Sciatic nerve (tissue), 2 donors: Measurements from ENCODE around the gene GNS. TPM values are rescaled to one million over a fixed set of nuclear protein-coding genes. Genes with fewer than 3 reads are reported as not detected.
"Not testable (repeated sequence)": the region's sequence is repeated elsewhere in the genome, so short reads cannot be mapped to it uniquely, and the experiment has no call there.

ENCODE experiments used
- ATAC-seq: fragments of 200-7000 bp; cut with Tn5 transposase; one replicate; pipeline ENCODE4 v1.9.1; 2020; ENCODE audit warnings: mild to moderate bottlenecking, moderate library complexity
- DNase-seq: peaks from one replicate; pipeline ENCODE4 v3.0.0-alpha.2; 2020; ENCODE audit warnings: low spot score
- intact Hi-C: fragments of 100-400 bp; cut with DNase I; formaldehyde crosslinking; loops from one replicate; pipeline ENCODE4 v1.14.2; 2022
- total RNA-seq: library from RNA; stranded (reverse); fragmentation: NEBNext Ultra II Directional; extraction: Animal tissue kit (Norgen Biotek cat#: 25700); gene quantifications from one replicate; pipeline ENCODE4 v1.2.1, GENCODE V29; 2021
- donor health status: DM: no; HTN: no; CAD: no.
- donor health status: DM: no; HTN: no; CAD: no.

GNS gene
- total RNA-seq: 82.8 TPM

DNA sequence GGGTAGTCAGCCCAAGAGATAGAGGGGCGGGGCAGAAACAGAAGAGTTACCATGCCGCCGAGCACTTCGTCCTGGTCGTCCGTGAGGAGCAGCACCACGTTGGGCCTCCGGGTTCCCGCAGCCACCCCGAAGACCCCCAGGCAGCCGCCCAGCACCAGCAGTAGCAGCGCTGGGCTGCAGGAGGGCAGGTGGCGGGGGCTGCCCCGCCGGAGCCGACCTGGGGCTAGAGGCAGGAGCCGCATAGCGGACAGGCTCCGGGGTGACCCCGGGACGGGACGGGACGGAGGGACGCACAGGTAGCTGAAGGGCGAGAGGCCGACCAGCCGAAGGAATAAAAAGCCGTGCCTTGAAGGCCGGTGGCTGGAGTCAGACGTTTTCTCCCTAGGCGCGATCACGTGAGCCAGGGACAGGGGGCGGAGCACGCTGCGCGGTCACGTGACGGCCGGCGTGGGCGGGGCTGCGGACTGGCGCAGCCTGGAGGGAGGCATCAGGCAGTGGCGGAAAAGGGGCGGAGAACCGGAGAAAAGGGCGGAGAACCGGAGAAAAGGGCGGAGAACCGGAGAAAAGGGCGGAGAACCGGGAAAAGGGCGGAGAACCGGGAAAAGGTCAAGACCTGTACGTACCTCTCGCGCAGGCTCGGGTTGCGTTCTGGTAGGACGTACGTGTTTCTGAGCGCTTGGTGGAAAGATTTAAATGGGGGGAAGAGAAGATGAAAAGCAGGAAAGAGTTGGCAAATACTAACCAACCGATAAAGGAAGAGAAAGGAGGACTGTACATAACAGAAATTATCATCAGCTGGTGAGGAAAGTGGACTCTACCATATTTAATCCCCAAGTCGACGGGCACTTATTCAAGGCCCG lies at the start of gene GNS:
GNS (minus strand) TSS at position 372 of the 860 bp plus-strand sequence; CDS start at position 242, 130 bp downstream.
- peak; percentile 99 for DNase-seq
- intact Hi-C loops: no loop called here
- ATAC-seq: peak; percentile 98

DNA sequence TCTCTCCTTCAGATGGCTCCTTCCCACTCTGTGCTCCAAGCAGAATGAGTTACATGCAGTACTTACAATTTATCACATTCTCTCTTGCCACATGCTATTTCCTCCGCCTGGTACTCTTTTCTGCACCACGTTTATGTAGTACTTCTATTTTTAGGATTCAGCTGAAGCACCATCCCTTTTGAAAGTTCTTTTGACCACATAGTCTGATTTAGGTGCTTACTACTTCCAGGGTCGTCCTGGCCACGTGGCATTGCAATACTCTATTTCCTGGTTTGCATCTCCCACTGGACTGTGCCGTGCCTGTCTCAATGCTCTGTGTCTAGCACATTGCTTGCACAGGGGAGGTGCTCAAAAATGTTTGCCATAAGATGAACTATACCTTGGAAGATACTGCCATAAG lies 48.9 kb upstream of the GNS start:
- ATAC-seq: no peak

DNA sequence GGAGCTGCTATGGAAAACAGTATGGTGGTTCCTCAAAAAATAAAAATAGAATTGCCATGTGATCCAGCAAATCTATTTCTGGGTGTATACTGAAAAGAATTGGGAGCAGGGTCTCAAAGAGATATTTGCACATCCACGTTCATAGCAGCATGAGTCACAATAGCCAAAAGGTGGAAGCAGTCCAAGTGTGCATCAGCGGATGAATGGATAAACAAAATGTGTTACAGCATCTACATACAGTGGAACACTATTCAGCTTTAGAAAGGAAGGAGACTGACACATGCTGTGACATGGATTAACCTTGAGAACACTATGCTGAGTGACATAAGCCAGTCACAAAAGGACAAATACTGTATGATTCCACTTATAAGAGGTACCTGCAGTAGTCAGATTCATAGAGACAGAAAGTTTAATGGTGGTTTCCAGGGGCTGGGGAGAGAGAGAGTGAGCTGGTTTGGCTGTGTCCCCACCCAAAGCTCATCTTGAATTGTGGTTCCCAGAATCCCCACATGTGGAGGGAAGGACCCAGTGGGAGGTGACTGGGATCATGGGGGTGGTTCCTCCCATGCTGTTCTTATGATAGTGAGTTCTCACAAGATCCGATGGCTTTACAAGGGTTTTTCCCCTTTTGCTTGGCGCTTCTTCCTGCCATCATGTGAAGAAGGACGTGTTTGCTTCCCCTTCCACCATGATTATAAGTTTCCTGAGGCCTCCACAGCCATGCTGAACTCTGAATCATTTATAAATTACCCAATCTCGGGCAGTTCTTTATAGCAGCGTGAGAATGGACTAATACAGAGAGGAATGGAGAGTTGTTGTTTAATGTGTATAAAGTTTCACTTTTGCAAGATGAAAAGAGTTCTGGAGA lies 47.6 kb upstream of the GNS start:
- intact Hi-C loops: no loop called here
- DNase-seq (no peak), ATAC-seq (no peak)

More for the DNA sequence above, 48.9 kb upstream of the GNS start:
- DNase-seq: no peak
- intact Hi-C loops: no loop called here

DNA sequence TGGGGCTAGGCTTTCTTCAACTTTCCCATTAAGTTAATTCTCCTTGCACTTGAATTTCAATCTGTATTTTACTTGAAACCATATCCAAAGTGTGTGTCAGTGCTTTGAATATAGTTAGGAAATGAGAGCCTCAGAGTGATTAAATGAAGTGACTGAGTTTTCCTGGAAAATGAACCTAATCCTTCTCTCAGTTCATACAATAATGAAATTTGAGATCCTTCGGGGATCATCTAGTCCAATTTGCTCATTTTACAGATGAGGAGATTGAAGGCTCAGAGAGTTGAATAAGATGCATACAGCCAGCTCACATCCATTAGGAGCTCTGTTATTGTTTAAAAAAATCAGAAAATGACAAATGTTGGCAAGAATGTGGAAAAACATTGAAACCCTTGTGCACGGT lies 47.0 kb upstream of the GNS start:
- no peak for DNase-seq
- no peak for ATAC-seq
- intact Hi-C loops: no loop called here

DNA sequence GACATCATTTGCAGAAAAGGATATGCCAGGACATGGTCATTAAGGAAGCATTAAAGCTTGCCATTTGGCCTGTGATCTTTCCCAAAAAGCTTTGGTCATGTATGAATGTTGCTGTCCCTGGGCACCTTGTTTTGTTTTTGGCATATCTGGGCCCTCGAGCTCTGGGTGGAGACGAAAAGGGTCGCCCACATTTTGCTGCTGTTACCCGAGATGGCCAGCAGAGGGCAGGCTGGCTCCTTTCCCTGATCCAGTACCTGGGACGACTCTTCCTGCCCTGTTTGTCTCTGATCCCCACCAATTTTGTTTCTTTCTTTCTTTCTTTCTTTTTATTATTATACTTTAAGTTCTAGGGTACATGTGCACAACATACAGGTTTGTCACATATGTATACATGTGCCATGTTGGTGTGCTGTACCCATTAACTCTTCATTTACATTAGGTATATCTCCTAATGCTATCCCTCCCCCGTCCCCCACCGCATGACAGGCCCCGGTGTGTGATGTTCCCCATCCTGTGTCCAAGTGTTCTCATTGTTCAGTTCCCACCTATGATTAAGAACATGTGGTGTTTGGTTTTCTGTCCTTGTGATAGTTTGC lies 43.1 kb upstream of the GNS start:
- intact Hi-C loops: not testable (repeated sequence)
- peak; percentile 52 for ATAC-seq
- peak; percentile 69 for DNase-seq

DNA sequence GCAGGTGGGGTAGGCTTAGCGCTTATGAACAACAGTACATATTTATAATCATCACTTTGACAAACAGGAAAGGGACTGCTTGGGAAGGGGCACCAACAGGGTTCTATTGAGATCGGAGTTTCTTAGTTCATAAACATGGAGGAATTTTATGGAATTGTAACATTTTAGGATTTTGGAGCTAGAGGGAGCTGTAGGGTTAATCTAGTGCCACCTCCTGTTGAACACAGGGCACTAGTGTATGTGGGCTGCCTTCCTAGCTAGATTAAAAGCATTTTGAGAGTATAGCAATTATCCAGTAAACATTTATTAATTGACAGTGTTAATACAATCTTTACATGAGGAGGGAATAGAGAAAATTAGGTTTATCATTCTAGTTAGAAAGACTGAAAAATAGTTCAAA lies 42.2 kb upstream of the GNS start:
- no peak for DNase-seq
- no peak for ATAC-seq
- intact Hi-C loops: no loop called here

DNA sequence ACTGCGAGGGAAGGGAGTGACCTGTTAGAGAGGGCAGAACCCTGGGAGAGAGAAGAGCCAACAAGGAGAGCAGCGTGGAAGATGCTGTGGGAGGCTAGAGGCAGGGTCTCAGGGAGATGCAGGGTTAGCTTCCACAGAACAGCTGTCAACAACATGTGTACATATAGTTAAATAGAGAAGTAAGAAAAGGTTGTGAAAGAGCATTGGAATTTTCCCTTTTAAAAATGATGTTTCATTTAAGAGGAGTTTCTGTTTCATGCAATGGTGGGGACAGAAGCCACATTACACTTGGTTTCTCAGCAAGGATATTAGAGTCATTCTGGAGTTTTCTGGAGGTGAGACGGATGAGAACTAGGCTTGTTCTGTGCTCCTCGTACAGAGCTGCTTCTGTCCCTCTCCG lies 41.4 kb upstream of the GNS start:
- intact Hi-C loops: no loop called here
- DNase-seq: no peak
- ATAC-seq: no peak

DNA sequence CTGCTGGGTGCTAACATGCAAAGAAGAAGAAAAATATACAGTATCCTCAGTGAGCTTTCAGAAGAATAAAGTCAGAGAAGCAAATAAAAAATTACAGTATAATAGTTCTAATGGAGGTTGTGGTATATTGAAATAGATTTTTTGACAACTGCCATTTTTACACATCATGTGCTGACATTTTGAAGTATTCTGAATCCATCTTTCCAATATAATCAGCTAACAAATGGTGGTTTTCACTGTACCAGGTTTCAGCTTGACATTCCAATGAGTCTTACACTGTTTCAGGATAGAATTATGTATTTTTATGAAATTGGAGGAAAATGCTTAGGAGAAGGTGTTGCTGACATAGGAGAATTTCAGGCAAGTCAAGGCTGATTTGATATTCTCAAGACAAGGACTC lies 39.0 kb upstream of the GNS start:
- intact Hi-C loops: no loop called here
- DNase-seq (no peak), ATAC-seq (no peak)

DNA sequence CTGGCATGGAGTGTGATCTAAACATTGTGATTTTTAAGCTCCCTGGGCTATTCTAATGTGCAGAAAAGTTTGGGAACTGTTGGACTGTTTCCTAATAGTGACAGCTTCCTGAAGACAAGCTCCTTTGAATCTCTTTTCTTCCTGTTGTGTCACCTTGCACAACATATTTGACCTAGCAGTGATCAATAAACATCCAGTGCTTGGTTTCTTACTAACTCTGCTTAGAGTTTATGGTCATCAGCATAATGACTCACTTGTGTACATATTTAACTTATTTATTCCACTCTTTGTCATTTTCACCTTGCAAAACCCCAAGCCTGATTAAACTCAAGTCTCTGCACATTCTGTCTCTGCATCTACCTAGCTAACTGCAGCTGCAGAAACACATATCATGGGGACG lies 38.0 kb upstream of the GNS start:
- intact Hi-C loops: no loop called here
- no peak for ATAC-seq
- no peak for DNase-seq

DNA sequence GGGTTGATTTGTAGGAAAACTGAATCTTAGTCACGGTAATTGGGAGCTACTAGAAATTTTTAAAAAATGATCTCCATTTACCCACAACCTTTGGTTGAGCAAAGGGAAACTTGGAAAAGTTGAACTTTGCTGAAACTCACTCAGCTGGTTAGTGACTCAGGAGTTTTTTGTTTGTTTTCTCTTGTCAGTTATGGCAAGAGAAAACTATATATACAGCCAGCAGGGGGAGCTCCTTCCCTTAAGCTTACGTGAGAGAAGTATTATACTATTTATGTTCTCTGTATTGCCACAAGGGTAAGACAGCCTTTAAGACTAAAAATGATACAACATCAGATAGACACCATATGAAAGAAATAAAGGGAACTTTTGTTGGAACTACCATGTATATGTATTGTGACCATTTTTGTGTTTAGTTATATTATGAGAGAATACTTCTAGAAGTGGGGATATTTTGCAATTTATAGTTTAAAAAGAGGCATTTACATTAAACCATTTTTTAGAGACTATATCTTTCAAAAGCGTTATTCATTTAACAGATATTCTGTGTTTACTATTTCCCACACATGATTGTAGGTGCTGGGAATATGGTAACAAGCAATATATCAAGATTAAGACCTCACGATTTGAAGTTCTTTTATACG lies 37.1 kb upstream of the GNS start:
- intact Hi-C loops: no loop called here
- DNase-seq: peak; percentile 64
- peak; percentile 80 for ATAC-seq

DNA sequence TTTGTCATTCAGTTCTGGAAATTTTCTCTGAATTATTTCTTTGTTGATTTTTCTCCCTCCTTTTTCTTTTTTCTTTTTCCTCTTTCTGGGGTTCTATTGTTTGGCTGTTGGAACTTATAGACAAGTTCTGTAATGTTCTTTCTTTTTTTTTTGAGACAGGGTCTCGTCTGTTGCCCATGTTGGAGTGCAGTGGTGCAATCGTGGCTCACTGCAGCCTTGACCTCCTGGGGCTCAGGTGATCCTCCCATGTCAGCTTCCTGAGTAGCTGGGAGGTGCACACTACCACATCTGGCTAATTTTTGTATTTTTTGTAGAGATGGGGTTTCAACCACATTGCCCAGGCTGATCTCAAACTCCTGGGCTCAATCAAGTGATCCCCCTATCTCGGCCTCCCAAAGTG lies 35.1 kb upstream of the GNS start:
- ATAC-seq (no peak), DNase-seq (no peak)
- intact Hi-C loops: no loop called here

DNA sequence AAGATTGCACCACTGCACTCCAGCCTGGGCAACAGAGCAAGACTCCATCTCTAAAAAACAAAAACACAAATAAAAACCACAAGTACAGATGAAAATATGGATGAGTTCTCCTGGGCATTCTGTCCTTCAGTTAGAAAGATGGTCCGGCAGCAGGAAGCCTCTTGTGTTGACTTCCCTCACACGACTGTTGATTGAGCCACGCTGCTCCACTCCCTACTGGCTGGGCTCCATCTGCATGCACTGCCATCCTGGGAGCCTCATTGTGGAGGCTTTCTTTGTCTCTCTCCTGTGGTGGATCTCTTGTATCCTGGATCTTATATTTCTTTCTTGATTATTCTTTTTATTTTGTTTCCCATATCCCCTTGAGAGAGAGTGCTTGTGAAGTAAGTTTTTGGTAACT lies 34.4 kb upstream of the GNS start:
- DNase-seq (no peak), ATAC-seq (no peak)
- intact Hi-C loops: no loop called here

DNA sequence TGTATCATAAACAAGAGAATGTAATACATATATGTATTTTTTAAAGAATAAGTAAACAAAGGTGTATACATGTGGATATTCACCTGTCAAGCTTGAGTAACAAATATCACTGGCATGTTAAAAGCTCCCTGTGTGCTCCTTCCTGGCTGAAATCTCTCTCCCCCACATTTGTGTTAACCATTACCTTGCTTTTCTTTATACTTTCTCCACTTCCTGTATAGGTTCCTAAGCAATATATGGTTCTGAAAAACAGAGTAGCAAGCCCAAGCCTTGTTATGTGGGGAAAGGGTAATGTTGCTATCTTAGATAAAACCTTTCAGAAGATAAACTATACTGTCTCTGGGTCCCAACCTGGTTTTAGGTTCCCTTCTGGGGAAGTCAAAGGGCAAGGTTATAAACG lies 32.9 kb upstream of the GNS start:
- no peak for DNase-seq
- intact Hi-C loops: no loop called here
- no peak for ATAC-seq

DNA sequence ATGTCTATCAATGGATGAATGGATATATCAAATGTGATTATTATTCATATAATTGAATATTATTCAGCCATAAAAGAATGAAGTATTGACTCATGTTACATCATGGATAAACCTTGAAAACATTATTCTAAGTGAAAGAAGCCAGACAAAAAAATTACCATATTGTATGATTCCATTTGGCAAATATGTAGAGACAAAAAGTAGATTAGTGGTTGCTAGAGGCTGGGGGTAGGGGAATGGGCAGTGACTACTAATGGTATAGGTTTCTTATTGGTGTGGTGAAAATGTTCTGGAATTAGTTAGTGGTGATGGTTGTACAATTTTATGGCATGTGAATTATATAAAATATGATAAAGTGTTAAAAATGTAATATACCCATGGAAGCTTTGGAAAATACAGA lies 31.8 kb upstream of the GNS start:
- ATAC-seq: no peak
- DNase-seq: no peak
- intact Hi-C loops: no loop called here

DNA sequence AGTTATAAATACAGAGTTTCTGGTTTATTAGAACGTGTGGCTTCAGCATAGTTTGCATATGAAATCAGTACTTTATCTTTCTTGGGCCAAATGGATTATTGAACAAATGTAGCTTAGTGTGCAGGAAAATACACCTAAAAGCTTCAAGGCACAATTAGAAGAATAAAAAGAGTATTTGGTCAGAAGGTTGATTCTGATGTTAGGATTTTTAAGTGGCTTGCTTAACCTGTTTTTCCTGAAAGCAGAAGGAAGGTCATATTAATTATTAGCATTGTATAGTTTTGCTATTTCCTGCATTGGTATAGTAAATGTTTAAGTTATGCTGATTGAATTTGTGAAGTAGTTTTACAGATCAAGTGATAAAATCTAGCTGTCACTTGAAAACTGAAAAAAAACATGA lies 31.0 kb upstream of the GNS start:
- ATAC-seq: no peak
- intact Hi-C loops: no loop called here
- no peak for DNase-seq

DNA sequence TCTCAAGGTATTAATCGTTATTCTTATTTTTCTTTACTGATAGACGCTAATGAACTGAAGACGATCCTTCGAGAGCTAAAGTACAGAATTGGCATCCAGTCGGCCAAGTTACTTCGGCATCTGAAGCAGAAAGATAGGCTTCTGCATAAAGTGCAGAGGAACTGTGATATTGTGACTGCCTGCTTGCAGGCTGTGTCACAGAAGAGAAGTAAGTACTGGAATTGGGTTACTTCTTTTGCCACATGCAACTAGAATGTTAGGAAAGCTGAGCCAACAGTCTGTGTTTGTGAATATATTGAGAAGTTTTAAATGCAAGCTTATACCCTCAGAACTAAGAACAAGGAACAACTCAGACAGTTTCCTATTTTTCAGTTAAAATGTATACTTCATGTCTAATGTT lies 26.6 kb upstream of the GNS start:
- intact Hi-C loops: no loop called here
- DNase-seq (no peak), ATAC-seq (no peak)

DNA sequence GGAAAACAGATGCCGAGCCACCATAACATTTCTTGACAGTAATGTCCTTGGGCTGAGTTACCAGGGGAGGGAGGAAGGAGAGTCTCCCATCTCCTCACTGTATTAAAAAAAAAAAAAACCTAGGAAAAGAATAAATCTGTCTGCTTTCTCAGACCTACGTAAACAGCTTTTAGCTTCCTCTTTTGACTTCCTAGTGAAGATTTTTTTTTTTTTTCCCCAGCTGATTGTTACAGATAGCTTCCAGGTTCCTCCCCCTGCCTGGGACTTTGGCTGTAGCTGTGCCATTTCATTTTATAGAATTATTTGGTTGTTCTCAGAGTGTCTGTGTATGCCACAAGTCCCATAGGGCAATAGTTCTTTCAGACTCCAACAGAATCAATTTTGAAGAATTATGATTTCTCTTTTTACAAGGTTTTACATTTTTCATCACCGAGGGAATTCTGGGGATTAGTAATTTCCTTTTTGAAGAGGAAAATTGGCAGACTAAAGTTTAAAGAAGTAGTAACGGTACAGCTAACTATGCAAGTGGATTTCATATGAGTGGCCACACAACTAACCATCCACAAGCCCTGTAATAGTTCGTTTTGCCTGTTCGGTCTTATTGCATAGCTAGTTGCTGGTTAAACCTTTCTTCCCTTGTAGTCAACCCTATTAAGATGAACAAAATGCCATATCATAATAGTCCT lies 23.1 kb upstream of the GNS start:
- no peak for ATAC-seq
- DNase-seq: no peak
- intact Hi-C loops: no loop called here

DNA sequence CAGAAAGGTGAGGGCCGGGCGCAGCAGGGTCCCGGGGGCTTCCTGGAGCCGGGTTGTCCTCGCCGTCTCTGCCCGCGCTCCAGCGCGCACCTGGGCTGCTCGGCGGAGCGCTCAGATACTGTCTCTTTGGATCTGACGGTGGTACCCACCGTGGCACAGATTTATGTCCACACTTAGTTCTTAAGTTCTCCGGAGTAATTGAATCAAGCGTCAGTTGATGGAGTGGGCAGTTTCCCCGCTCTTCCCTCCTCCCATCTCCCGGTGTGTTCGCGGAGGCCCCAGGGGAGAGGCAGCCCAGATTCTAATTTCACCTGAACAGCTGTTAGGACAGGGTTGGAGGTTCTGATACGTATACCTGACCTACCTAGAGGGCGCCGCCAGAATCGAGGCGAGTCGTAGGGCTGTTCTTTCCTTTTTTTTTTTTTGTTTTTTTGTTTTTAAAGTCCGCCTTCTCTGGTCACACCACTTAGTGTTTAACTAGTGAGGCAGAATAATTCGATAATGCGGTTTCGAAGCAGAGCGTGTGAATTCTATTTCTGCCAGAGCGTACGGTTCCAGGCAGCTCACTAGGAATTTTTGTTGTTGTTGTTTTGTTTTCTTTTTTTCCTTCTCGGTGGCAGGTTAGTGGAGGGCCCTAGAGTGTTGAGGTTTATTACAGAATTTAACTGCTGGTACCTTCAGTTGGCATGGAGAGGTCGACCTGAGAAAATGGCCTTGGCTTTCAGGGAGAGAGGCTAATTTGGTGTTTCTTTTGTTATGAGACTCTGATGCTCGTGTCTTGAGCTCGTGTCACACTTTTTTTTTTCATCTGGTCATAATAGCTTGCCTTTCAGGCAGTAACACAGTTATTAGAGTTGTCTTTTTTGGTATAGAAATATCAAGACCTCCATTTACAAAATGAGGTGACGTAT lies 22.3 kb upstream of the GNS start:
- ATAC-seq: no peak
- intact Hi-C loops: no loop called here

More for the DNA sequence above, 22.3 kb upstream of the GNS start:
- no peak for DNase-seq
